Stimulated activated CD8-positive, alpha-beta memory T cell treated with anti-CD3 and anti-CD28 coated beads, Interleukin-15, amount 100 ng/mL, for 24 hours (primary cell): ENCODE data around the gene C10orf67.

ENCODE experiments used
- DNase-seq: peaks from one replicate; pipeline ENCODE4 v3.0.0-alpha.2; 2020; ENCODE audit warnings: low read depth

Gene C10orf67

DNA sequence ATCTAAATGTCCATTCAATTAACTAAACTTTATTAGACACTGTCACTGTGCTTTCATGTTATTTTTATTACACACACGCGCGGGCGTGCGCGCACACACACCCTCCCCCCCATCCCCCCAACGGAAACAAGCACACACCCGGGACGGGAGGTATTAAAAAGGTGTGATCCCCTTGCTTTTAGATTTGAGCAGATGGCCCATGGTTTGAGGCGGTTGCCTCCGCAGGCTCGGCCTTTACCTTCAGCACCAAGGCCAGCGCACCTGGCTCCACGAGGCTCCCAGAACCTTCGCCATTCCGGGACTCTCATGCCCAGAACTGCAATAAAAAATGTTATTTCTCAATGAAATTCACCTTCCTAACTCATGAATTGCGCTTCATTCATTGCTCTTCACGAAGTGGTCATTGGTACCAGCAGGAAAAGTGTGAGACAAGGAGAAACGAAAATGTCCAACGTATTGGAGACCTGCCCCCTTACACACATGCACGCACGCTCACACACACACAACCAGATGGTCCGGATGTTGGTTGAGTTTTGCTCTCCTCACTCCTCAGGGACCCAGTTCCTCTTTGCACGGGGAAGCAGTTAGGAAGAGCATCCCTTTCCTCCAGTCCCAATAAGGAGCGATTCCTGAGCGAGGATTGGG lies 173.2 kb downstream of the C10orf67 start:
- no peak for DNase-seq

DNA sequence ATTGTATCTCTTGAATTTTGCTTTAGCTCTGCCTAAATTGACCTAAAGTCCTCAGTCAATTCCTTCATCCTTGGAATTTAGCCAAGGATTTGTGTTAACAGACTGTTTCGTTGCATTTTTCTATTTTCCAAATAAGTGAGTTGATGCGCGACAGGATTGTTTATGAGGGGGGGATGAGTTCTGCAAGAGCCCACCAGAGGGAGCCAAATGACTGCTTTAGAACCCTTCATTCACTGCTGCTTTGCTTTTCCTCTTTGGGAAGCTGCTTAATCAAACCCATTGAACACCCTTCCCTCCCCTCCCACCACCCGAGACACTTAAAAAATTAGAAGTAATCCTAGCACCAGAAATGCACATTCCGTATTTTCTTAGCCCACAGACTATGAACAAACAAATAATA lies 186.2 kb downstream of the C10orf67 start:
- no peak for DNase-seq

DNA sequence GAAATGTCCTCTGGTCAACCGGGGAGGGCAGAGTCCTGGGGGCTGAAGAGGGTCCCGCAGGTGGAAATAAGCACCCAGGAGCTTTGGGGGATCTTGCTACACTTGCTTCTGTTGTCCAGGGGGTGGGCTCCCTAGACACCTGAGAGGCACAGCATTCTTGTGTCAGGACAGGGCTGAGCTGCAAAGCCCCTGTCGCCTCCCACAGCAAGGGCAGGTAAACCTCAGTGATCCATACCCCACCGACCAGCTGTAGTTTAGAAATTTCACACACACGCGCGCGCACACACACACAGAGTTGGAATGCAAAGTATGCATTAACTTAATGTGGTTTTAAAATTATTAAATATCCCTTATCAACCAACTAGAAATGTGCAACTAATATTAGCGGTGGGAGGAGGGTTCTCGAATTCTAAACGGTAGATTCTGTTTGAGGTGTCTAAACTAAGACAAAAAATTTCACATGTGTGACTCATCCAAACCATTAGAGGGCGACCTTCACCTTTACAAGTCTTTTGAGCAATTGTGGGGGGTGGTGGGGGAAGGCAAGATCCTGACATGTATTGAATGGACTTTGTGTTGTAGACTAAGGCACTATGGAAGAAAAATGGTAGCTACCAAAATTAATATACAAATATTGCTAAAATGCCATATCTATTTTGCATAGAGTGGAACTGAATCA lies 186.8 kb downstream of the C10orf67 start:
- no peak for DNase-seq

DNA sequence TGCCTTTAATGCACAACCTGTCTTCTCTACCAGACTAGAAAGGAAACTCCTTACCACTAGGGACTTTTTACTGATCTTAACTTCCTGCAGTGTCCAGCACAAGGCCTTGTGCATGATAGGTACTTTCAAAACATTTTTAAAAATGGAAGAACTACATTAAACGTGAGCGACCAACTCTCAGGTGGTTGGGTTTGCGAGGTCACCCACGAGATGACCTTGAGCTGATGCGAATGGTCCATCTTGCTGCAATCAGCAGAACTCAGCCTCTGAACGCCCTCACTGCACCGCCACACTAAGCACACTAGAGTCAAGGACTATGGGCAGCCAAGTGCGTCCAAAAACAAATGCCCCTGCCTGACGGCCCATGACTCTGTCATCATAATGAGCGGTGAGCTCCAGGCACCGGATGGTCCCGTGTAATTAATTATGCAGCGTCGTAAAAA lies 187.3 kb downstream of the C10orf67 start:
- DNase-seq = no peak

DNA sequence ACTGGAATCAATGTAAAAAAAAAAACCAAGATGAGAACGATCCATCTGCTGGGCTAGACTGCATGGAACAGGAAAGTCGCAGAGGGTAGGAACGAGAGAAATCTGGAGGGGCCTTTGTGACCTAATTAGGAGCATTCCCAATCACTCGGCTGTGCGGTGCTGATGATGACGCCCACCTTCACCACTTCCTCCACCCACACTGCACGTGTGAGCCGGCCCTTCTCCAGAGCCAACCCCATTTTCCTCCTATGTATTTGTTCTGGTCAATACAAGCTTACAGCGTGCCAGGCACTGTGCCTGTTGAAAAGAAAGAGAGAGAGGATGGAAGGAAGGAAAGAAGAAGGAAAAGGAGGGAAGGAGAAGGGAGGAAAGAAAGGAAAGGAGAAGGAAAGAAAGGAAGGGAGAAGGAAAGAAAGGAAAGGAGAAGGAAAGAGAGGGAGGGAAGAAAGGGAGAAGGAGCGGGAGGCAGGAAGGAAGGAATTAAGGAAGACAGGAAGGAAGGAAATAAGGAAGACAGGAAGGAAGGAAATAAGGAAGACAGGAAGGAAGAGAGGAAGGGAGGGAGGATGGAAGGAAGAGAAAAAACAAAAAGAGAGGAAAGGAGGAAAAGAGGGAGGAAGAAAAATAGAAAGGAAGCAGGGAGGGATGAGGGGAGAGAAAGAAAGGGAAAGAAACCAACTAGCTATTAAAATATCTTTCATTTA lies 188.0 kb downstream of the C10orf67 start:
- DNase-seq = no peak

DNA sequence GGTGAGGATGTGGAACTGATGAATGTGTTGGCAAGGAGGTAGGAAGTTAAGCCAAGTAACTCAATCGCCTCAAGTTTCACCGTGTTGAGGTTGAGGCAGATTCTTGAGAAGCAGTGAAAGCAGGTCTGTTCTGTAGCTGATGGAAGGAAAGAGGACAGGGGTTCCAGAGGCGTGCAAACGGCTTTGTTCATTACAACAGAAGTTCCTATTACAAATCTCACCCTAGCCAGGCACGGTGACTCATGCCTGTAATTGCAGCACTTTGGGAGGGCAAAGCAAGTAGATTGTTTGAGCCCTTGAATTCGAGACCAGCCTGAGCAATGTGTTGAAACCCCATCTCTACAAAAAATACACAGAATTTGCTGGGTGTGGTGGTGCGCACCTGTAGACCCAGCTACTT lies 189.4 kb downstream of the C10orf67 start:
- DNase-seq = no peak
